NCI-H2196 (cell line): ENCODE results near the gene CLEC18B.
"Not testable (repeated sequence)": the region's sequence is repeated elsewhere in the genome, so short reads cannot be mapped to it uniquely, and the experiment has no call there.

ENCODE experiments used
- DNase-seq: peaks from one replicate; lab custom pipeline; 2025; ENCODE audit not compliant: unreplicated experiment; lab: John Stamatoyannopoulos, UW

The CLEC18B gene

GRCh38 chr16:74361646-74362610, 59.4 kb downstream of the CLEC18B start:
- DNase-seq: not testable (repeated sequence)
